MV-4-11 (cell line): ENCODE results near the gene GDAP1L1.
"Not testable (repeated sequence)": the region's sequence is repeated elsewhere in the genome, so short reads cannot be mapped to it uniquely, and the experiment has no call there.

Source experiments
- DNase-seq: peaks from one replicate; lab custom pipeline; 2025; lab: John Stamatoyannopoulos, UW

The GDAP1L1 gene

DNA sequence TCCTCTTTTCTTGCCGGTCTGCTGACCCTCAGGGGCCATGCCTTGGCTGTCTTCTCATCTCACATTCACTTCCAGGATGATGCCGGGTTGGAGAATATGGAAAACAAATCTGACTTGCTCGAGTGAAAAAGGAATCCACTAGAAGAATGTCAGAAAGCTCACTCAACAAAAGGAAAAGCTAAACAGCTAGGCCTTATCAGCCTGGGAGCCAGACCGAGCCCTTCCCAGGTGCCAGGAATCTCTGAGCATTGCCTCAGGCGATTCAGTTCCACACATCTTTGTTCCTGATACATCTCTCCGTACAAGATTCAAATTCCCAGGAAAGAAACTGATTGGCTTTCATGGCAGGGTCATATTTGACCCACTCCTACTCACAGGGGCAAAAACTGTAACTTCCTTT lies 27.3 kb upstream of the GDAP1L1 start:
- no peak for DNase-seq

DNA sequence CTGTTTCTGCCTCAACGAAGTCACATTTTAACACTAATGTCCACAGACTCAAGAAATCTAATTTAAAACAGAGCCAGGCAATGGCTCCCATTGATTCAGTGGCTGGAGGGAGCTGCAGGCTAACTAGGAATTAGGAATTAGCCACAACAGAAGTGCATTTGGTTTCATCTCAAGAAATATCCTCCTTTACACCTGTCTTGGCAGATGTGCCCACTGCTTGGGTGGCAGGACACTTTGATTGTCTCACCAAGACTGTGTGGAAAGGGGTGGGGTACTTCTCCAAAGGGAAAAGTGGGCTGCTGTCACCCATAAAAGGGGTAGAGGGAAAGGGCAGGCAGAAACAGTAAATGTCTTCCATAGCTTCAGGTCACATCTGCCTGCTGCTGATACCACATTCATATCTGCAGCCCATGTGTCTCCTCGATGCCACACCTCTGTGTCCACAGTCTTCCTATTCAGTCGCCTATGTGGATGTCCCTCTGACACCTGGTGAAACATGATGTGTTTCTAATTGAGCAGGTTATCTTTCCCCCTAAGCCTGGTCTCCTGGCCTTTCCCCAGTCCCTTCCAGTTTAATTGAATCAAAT lies 25.6 kb upstream of the GDAP1L1 start:
- DNase-seq = no peak

DNA sequence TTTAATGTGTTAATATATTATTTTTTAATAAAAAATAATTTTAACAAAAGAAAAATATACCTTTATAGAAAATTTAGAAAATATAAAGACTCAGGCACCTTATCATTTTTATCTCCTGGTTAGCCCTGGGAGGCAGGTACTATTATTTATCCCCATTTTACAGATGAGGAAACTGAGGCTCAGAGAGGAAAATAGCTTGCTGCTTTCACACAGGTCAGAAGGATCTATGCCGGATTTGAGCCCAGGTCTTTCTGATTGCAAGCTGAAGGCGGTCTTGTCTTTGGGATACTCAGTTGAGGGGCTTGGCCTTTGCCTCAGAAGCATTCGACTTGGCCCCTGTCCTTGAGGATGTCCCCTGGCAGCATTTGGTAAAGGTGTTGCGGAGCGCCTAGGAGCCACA lies 25.1 kb upstream of the GDAP1L1 start:
- DNase-seq = no peak

GRCh38 chr20:44222633-44223368 lies 24.3 kb upstream of the GDAP1L1 start:
- no peak for DNase-seq

DNA sequence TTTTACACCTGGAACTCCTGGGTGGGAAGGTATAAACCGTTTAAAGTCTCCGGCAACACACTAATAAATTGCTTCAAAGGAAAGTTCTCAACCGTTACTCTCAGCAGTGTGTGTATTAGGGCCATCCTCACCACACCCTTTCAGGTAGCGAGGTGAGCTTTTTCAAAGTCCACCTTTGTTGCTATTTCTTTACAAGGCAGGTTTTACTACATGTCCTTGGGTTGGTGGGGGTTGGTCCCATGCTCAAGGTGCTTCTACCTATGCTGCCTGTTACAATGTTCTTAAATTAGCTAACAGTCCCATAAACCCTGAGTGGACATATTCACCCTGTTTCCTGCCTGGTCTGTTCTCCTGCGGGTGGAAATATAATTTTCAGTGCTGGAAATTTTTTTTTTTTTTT lies 23.4 kb upstream of the GDAP1L1 start:
- DNase-seq = no peak

- DNase-seq = no peak
Measured at GRCh38 chr20:44224637-44225036, 22.5 kb upstream of the GDAP1L1 start.

GRCh38 chr20:44228465-44229258 lies 18.4 kb upstream of the GDAP1L1 start:
- no peak for DNase-seq

GRCh38 chr20:44231193-44231592 lies 15.9 kb upstream of the GDAP1L1 start:
- DNase-seq = no peak

DNA sequence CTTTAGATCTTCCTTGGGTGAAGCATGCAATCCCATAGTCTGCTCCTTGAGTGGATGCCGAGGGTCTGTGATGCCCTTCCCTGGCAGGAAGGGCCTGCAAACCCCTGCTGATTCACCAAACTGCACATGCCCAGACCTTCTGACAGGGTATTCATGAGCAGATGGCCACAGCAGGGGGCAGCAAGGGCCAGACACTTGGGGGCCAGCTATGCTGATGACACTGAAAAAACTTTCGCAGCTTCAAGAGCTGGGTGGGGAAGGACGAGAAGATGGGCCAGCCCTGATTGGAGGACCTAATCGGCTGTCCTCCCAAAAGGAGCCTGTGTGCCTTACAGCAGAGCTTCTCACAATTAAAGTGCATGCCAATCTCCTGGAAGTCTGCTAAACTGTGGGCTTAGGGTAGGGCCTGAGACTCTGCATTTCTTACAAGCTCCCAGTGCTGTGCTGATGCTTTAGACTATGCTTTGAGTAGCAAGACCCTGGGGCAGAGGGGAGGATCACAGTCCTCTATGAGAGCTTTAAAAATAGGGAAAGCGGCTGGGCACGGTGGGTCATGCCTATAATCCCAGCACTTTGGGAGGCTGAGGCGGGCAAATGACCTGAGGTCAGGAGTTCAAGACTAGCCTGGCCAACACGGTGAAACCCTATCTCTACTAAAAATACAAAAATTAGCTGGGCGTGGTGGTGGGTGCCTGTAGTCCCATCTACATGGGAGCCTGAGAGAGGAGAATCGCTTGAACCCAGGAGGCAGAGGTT lies 15.2 kb upstream of the GDAP1L1 start:
- no peak for DNase-seq

DNA sequence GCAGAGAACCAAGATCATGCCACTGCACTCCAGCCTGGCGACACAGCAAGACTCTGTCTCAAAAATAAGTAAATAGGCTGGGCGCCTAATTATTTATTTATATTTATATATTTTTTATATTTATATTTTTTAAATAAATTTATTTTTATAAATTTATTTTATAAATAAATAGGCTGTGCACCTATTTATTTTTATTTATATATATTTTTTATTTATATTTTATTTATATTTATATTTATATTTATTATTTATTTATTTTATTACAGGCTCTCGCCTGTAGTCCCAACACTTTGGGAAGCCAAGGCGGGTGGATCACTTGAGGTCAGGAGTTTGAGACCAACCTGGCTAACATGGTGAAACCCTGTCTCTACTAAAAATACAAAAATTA lies 14.6 kb upstream of the GDAP1L1 start:
- not testable (repeated sequence) for DNase-seq

GRCh38 chr20:44233436-44234016 lies 13.6 kb upstream of the GDAP1L1 start:
- DNase-seq = no peak

- DNase-seq = no peak
Measured at GRCh38 chr20:44234566-44235317, 12.4 kb upstream of the GDAP1L1 start.

DNA sequence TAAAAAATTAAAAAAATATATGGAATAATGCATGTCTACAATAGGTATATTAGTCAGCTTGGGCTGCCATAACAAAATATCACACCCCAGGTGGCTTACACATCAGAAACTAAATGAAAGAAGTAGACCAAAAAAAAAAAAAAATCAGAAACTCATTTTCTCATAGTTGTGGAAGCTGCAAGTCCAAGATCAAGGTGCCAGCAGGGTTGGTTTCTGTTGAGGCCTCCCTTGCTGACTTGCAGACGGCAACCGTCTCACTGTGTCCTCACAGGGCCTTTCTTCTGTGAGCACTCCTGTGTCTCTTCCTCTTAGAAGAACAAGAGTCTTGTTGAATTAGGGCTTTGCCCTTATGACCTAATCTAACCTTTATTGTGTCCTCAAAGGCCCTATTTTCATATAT lies 11.4 kb upstream of the GDAP1L1 start:
- no peak for DNase-seq

DNA sequence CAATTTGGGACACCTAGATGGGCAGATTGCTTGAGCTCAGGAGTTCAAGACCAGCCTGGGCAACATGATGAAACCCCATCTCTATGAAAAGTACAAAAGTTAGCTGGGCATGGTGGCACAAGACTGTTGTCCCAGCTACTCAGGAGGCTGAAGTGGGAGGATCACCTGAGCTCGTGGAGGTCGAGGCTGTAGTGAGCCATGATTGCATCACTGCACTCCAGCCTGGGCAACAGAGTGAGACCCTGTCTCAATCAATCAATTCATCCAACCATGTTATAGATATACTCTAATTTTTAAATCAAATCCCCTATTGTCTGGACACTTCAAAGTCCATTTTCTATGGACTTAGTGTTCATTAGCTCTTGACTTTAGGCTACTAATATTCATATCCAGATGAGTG lies 10.3 kb upstream of the GDAP1L1 start:
- not testable (repeated sequence) for DNase-seq

DNA sequence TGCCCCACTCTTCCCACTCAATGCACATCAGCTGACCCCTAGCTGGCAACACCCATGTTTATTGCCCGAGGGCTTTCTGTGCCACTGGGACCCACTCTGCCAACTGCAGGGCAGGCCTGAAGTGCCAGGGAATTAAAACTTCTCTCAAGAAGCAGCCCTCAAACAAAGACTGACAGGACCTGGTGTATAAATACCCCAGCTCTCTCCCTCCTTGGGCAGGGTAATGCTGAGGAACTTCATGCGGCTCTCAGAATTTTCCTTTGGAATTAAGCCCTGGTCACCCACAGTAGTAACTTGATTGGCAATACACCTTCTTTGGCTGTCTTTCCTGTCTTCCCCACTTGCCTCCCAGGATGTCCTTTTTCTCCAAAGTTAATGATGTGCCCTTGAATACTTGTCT lies 5.3 kb upstream of the GDAP1L1 start:
- no peak for DNase-seq

DNA sequence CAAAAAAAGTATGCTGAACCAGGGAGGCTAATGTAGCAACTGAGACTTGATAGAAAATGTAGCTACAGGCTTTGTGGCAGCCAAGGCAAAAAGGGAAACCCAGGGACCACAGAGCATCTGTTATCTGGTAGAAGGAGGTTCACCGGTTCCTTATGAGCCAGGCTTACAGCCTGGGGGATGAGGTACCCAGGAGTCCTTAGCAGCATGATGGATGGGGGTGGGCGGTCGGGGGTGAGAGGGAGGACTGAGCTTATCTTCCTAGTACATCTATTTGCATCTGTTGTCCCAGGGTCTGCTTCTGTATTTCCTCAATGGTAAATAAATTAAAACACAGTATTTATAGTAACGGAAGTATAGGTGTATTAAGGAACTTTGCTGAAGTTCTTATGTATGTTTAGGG lies 1.1 kb upstream of the GDAP1L1 start:
- no peak for DNase-seq

- DNase-seq = peak; percentile 36
Measured at GRCh38 chr20:44247586-44248409, 690 bp downstream of the GDAP1L1 start.

GRCh38 chr20:44248410-44248759 lies 1.3 kb downstream of the GDAP1L1 start:
- no peak for DNase-seq

DNA sequence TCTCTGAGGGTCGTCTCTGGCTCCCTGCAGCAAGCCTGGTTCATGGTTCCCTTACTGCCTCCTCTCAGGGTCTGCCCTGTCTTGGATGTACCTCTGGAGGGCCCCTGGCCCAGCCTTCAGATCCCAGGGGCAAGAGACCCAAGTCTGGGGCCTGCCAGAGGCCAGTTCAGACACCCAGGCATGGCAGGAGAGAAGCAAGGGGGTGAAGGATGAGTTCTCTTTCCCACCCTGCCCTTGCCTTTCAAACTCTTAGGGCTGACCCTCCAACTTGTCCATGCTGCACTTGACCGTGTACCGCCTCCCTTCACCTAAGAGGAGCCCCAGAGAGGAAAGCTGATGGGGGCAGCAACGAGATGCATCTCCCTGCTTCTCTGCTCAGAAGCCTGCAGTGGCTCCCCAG lies 4.2 kb downstream of the GDAP1L1 start:
- DNase-seq = no peak

DNA sequence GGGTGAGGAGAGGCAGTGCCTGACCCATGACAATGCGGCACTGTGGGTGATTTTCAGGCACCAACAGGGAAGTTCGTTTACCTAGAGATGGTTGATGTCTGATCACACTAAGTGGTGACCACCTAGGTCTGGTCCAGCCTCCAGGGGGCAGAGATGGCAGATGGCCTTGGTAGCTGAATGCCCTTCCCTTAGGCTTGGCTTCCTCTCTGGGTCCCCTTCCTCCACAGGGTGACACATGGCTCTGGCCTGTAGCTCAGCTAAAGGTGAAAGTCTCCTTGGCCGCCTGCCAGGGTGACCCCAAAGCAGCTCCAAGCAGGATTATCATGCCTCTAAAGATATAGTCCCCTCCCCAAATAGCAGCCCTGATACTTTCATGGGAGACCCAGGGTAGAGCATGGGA lies 6.4 kb downstream of the GDAP1L1 start:
- no peak for DNase-seq

- DNase-seq = no peak
Measured at GRCh38 chr20:44254073-44254472, 7.0 kb downstream of the GDAP1L1 start.
